IMR-90 (cell line): ENCODE results near the gene LRCH4. TPM values are rescaled to one million over a fixed set of nuclear protein-coding genes. Genes with fewer than 3 reads are reported as not detected.

Experiments used
- POLR2A ChIP-seq: IDR thresholded peaks from 2 replicates; pipeline ENCODE4 v1.6.1; 2012; ENCODE audit warnings: mild to moderate bottlenecking, low read depth, low read length
- SMC3 ChIP-seq: fragments of 150-350 bp; IDR thresholded peaks from 2 replicates; pipeline ENCODE4 v1.6.1; 2016; ENCODE audit warnings: low read depth, mild to moderate bottlenecking, antibody characterized with exemption, low read length, moderate library complexity
- polyA plus RNA-seq, 3 experiments: library from polyadenylated mRNA; depleted of rRNA; stranded (reverse); fragments of >200 nt; gene quantifications; 2 replicates each; pipeline ENCODE4 v1.2.3, GENCODE V29; 2012; ENCODE audit warnings: low replicate concordance in 1 of 3
- total RNA-seq: library from RNA; depleted of rRNA; stranded (reverse); fragments of >200 nt; gene quantifications from 2 replicates; pipeline ENCODE4 v1.2.3, GENCODE V29; 2012
- TF ChIP-seq, protein P1 (sequence below): fragments of 150-350 bp; IDR thresholded peaks from 2 replicates; pipeline ENCODE4 v1.6.1; 2017; ENCODE audit warnings: mild to moderate bottlenecking, antibody characterized with exemption, low read length, low read depth
- TF ChIP-seq, protein P2 (sequence below): fragments of 150-350 bp; IDR thresholded peaks from 2 replicates; pipeline ENCODE4 v1.6.1; 2016; ENCODE audit warnings: low read depth, mild to moderate bottlenecking, low read length, moderate library complexity, borderline replicate concordance

Gene LRCH4
- total and polyA plus RNA-seq, 2 of the 4 experiments (the other 2 are of a cell fraction) = 5.0 to 41.3 TPM

DNA sequence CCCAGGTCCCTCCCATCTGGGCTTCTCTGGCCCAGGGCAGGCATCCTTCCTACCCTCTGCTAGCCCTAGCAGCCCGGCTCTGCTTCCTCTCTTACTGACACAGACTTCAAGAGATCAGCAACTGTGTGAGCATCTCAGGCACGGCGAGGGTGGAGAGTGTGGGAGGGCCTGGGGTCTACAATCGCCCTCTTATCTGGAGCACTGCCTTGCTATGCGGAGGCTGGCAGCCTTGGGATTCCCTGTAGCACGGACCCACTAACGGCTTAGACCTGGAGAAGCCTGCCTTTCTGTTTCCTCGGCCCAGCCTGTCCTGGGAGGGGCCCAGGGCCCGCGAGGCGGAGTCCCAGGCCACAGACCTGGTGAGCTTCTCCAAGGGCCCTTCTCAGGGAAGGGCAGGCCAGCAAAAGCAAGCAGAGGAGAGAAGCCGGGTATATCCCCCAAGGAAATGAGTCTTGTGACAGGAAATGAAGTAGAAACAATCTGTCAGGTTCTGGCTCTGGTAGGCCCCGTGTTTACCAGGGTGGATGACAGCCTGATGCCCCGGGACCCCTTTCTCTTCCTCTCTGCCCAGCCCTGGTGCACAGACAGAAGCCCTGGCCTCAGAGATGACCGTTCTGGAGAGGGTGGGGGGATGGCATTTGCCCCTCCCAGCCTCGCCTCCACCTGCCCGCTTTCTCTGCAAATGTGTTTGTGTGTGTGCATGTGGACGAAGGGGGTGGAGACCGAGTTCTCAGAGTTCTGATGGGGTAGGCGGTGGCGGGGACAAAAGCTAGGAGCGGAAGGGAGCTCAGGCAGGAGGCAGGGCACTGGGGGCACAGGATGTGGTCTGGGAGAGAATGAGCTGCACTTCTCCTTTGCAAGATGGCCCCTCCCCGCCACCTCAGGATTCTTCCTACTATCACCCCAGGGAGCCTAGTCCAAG lies 2.5 kb downstream of the LRCH4 start (continued):
- TF ChIP-seq, protein P1, sequence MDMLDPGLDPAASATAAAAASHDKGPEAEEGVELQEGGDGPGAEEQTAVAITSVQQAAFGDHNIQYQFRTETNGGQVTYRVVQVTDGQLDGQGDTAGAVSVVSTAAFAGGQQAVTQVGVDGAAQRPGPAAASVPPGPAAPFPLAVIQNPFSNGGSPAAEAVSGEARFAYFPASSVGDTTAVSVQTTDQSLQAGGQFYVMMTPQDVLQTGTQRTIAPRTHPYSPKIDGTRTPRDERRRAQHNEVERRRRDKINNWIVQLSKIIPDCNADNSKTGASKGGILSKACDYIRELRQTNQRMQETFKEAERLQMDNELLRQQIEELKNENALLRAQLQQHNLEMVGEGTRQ = no peak
- TF ChIP-seq, protein P2, sequence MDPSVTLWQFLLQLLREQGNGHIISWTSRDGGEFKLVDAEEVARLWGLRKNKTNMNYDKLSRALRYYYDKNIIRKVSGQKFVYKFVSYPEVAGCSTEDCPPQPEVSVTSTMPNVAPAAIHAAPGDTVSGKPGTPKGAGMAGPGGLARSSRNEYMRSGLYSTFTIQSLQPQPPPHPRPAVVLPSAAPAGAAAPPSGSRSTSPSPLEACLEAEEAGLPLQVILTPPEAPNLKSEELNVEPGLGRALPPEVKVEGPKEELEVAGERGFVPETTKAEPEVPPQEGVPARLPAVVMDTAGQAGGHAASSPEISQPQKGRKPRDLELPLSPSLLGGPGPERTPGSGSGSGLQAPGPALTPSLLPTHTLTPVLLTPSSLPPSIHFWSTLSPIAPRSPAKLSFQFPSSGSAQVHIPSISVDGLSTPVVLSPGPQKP = no peak
- no peak for TF ChIP-seq SMC3
- TF ChIP-seq POLR2A = no peak
